H9 (cell line): ENCODE results near the gene ATP6V0A4. TPM values are rescaled to one million over a fixed set of nuclear protein-coding genes. Genes with fewer than 3 reads are reported as not detected.

Experiments
- DNase-seq: peaks from one replicate; pipeline ENCODE4 v3.0.0-alpha.2; 2017
- H2AFZ ChIP-seq: one replicate; pipeline ENCODE4 v1.6.1; 2013; ENCODE audit warnings: mild to moderate bottlenecking, low read length, control low read depth, moderate library complexity
- H2AK5ac ChIP-seq: 2 replicates; pipeline ENCODE4 v1.6.1; 2013; ENCODE audit warnings: low read length, control low read depth, mixed read lengths; ENCODE audit not compliant: insufficient read length
- H2BK120ac ChIP-seq: one replicate; pipeline ENCODE4 v1.6.1; 2013; ENCODE audit warnings: low read depth, mild to moderate bottlenecking, low read length, control low read depth, inconsistent platforms; ENCODE audit not compliant: poor library complexity, severe bottlenecking
- H2BK12ac ChIP-seq: 2 replicates; pipeline ENCODE4 v1.6.1; 2013; ENCODE audit warnings: low read length, control low read depth, mixed read lengths, low read depth; ENCODE audit not compliant: insufficient read length
- H2BK15ac ChIP-seq: 2 replicates; pipeline ENCODE4 v1.6.1; 2013; ENCODE audit warnings: low read depth, low read length, control low read depth
- H2BK20ac ChIP-seq: one replicate; pipeline ENCODE4 v1.6.1; 2013; ENCODE audit warnings: low read depth, mild to moderate bottlenecking, low read length, control low read depth, inconsistent platforms; ENCODE audit not compliant: poor library complexity, severe bottlenecking
- H2BK5ac ChIP-seq: 2 replicates; pipeline ENCODE4 v1.6.1; 2013; ENCODE audit warnings: low read length, control low read depth, mixed read lengths; ENCODE audit not compliant: insufficient read length
- H3K14ac ChIP-seq: 2 replicates; pipeline ENCODE4 v1.6.1; 2013; ENCODE audit warnings: low read length, control low read depth; ENCODE audit not compliant: insufficient read depth
- H3K18ac ChIP-seq: 2 replicates; pipeline ENCODE4 v1.6.1; 2013; ENCODE audit warnings: low read depth, mild to moderate bottlenecking, mixed read lengths, low read length, control low read depth; ENCODE audit not compliant: insufficient read length
- H3K23ac ChIP-seq: 2 replicates; pipeline ENCODE4 v1.6.1; 2013; ENCODE audit warnings: low read length, control low read depth, mixed read lengths, low read depth; ENCODE audit not compliant: insufficient read length
- H3K23me2 ChIP-seq: 2 replicates; pipeline ENCODE4 v1.6.1; 2013; ENCODE audit warnings: low read depth, mild to moderate bottlenecking, mixed read lengths, low read length, control low read depth; ENCODE audit not compliant: insufficient read length, poor library complexity, severe bottlenecking
- H3K27ac ChIP-seq: 2 replicates; pipeline ENCODE4 v1.5.1; 2013; ENCODE audit warnings: low read length, control low read depth, mixed read lengths, low read depth; ENCODE audit not compliant: insufficient read length
- H3K27me3 ChIP-seq: 2 replicates; pipeline ENCODE4 v1.6.1; 2013; ENCODE audit warnings: low read length, control low read depth, inconsistent platforms; ENCODE audit not compliant: insufficient read depth
- H3K4ac ChIP-seq: 2 replicates; pipeline ENCODE4 v1.6.1; 2013; ENCODE audit warnings: low read depth, mild to moderate bottlenecking, control low read depth, inconsistent platforms, low read length, moderate library complexity
- H3K4me1 ChIP-seq: 2 replicates; pipeline ENCODE4 v1.6.1; 2013; ENCODE audit warnings: low read length, control low read depth, inconsistent platforms; ENCODE audit not compliant: insufficient read depth
- H3K4me2 ChIP-seq: 2 replicates; pipeline ENCODE4 v1.6.1; 2013; ENCODE audit warnings: low read length, control low read depth, mixed read lengths; ENCODE audit not compliant: insufficient read length, insufficient read depth
- H3K56ac ChIP-seq: 2 replicates; pipeline ENCODE4 v1.6.1; 2013; ENCODE audit warnings: low read depth, mild to moderate bottlenecking, mixed read lengths, low read length, control low read depth; ENCODE audit not compliant: insufficient read length
- H3K79me1 ChIP-seq: 2 replicates; pipeline ENCODE4 v1.6.1; 2013; ENCODE audit warnings: low read depth, mild to moderate bottlenecking, moderate library complexity, low read length, control low read depth, inconsistent platforms; ENCODE audit not compliant: insufficient read depth, poor library complexity, severe bottlenecking
- H3K79me2 ChIP-seq: 2 replicates; pipeline ENCODE4 v1.6.1; 2013; ENCODE audit warnings: low read length, control low read depth, inconsistent platforms; ENCODE audit not compliant: insufficient read depth
- H3K9ac ChIP-seq: 2 replicates; pipeline ENCODE4 v1.6.1; 2013; ENCODE audit warnings: low read length, control low read depth, mixed read lengths; ENCODE audit not compliant: insufficient read length; ENCODE audit errors: extremely low read depth
- H3K9me3 ChIP-seq: one replicate; pipeline ENCODE4 v1.6.1; 2013; ENCODE audit warnings: low read depth, low read length, inconsistent platforms; ENCODE audit not compliant: control insufficient read depth
- H3T11ph ChIP-seq: one replicate; pipeline ENCODE4 v1.6.1; 2013; ENCODE audit warnings: mild to moderate bottlenecking, low read length, control low read depth, inconsistent platforms
- H4K20me1 ChIP-seq: one replicate; pipeline ENCODE4 v1.6.1; 2013; ENCODE audit not compliant: control insufficient read depth, insufficient read length, insufficient read depth
- H4K5ac ChIP-seq: 2 replicates; pipeline ENCODE4 v1.6.1; 2013; ENCODE audit warnings: low read depth, mild to moderate bottlenecking, mixed read lengths, low read length, control low read depth; ENCODE audit not compliant: insufficient read length
- H4K8ac ChIP-seq: replicated peaks from 2 replicates; pipeline ENCODE4 v1.6.1; 2013; ENCODE audit warnings: low read length, control low read depth, mixed read lengths, low read depth; ENCODE audit not compliant: insufficient read length
- H4K91ac ChIP-seq: 2 replicates; pipeline ENCODE4 v1.6.1; 2013; ENCODE audit warnings: low read depth, mild to moderate bottlenecking, moderate library complexity, mixed read lengths, low read length, control low read depth; ENCODE audit not compliant: insufficient read length
- H3K27ac Mint-ChIP-seq, 3 experiments: 2 replicates in 2 of 3; 3 replicates in 1 of 3; pipeline ENCODE4 v1.8.0; 2020 to 2021; ENCODE audit warnings: mixed read lengths in 3 of 3, mild to moderate bottlenecking in 1 of 3, moderate library complexity in 1 of 3
- H3K27me3 Mint-ChIP-seq: 2 replicates; pipeline ENCODE4 v1.8.0; 2021; ENCODE audit warnings: low read depth, mild to moderate bottlenecking, moderate library complexity, mixed read lengths
- H3K36me3 Mint-ChIP-seq, 3 experiments: 2 replicates in 2 of 3; 3 replicates in 1 of 3; pipeline ENCODE4 v1.8.0; 2020 to 2021; ENCODE audit warnings: low read depth in 3 of 3, mixed read lengths in 3 of 3; ENCODE audit not compliant: insufficient read depth in 1 of 3
- H3K4me1 Mint-ChIP-seq, 2 experiments: 2 replicates each; pipeline ENCODE4 v1.8.0; 2020; ENCODE audit warnings: mixed read lengths in 2 of 2
- H3K4me3 Mint-ChIP-seq, 2 experiments: 2 replicates in 1 of 2; 3 replicates in 1 of 2; pipeline ENCODE4 v1.8.0; 2020 to 2021; ENCODE audit warnings: mild to moderate bottlenecking in 2 of 2, mixed read lengths in 2 of 2, moderate library complexity in 1 of 2
- H3K9me3 Mint-ChIP-seq, 2 experiments: 2 replicates in 1 of 2; 3 replicates in 1 of 2; pipeline ENCODE4 v1.8.0; 2020; ENCODE audit warnings: mild to moderate bottlenecking in 2 of 2, mixed read lengths in 2 of 2, moderate library complexity in 1 of 2
- WGBS: extraction: QIAGEN DNeasy Blood & Tissue Kit; methylation state at CpG from one replicate; pipeline ENCODE4 v1.1.7; 2013; ENCODE audit warnings: missing lambda C conversion rate, low lambda C conversion rate, mixed read lengths; ENCODE audit not compliant: insufficient read length; ENCODE audit errors: extremely low coverage; 5-methylcytosine and 5-hydroxymethylcytosine counted together
- total RNA-seq: library from RNA; stranded (reverse); gene quantifications from 2 replicates; pipeline ENCODE4 v1.2.1, GENCODE V29; 2021
- TF ChIP-seq, protein P1 (sequence below): fragments of 200-600 bp; sonication (generic); conservative IDR thresholded peaks from 3 replicates; pipeline ENCODE4 v1.8.0; 2021; ENCODE audit warnings: antibody characterized with exemption, mild to moderate bottlenecking

ATP6V0A4 gene
- total RNA-seq, 1 experiment from 2014 or later, result 0.79 TPM

DNA sequence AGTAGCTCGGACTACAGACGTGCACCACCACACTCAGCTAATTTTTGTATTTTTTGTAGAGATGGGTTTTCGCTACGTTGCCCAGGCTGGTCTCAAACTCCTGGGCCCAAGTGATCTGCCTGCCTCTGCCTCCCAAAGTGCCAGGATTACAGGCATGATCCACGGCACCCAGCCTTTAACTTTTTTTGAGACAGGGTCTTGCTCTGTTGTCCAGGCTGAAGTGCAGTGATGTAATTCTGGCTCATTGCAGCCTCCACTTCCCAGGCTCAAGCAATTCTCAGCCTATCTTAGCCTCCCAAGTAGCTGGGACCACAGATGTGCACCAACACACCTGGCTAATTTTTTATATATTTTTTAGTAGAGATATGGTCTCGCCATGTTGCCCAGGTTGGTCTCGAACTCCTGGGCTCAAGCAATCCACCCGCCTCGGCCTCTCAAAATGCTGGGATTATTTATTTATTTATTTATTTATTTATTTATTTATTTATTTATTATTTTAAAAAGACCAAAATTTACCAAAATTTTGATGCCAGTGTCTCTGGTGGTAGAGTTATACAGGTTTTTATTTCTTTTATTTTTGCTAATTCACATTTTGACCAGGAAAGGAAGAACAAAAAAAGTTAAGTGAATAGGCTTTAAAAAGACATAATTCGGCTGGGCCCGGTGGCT is 25.0 kb upstream of the ATP6V0A4 start:
- Histone ChIP-seq H3K9me3 (no peaks in the 10 kb centered on the region), H3K4me2 (no peak overlapping the region), H2BK5ac (no peak overlapping the region), H3K4me1 (peaks cover 4% of the 10 kb centered on the region), H2BK15ac (no peak overlapping the region), H4K91ac (no peak overlapping the region), H4K20me1 (no peaks in the 10 kb centered on the region), H2BK12ac (no peak overlapping the region), H3K79me1 (no peaks in the 10 kb centered on the region), H3K9ac (no peak overlapping the region), H3K79me2 (no peaks in the 10 kb centered on the region), H2BK20ac (no peak overlapping the region), H4K5ac (no peak overlapping the region), H3K23ac (no peak overlapping the region), H3K23me2 (no peaks in the 10 kb centered on the region), H3T11ph (no peak overlapping the region), H2AFZ (no peak overlapping the region), H3K4ac (no peak overlapping the region), H2BK120ac (no peak overlapping the region), H2AK5ac (no peak overlapping the region), H3K18ac (no peak overlapping the region), H3K56ac (no peak overlapping the region), H3K27ac (no peak overlapping the region), H3K14ac (no peak overlapping the region), H3K27me3 (no peaks in the 10 kb centered on the region), H4K8ac (no peak overlapping the region)
- TF ChIP-seq, protein P1, sequence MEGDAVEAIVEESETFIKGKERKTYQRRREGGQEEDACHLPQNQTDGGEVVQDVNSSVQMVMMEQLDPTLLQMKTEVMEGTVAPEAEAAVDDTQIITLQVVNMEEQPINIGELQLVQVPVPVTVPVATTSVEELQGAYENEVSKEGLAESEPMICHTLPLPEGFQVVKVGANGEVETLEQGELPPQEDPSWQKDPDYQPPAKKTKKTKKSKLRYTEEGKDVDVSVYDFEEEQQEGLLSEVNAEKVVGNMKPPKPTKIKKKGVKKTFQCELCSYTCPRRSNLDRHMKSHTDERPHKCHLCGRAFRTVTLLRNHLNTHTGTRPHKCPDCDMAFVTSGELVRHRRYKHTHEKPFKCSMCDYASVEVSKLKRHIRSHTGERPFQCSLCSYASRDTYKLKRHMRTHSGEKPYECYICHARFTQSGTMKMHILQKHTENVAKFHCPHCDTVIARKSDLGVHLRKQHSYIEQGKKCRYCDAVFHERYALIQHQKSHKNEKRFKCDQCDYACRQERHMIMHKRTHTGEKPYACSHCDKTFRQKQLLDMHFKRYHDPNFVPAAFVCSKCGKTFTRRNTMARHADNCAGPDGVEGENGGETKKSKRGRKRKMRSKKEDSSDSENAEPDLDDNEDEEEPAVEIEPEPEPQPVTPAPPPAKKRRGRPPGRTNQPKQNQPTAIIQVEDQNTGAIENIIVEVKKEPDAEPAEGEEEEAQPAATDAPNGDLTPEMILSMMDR, result no peak
- peaks cover 0 to 3% of the 10 kb centered on the region in 2 experiments; a peak in 2 of 5 replicates for H3K9me3 Mint-ChIP-seq
- no peaks in the 10 kb centered on the region; a peak in 2 of 7 replicates for H3K36me3 Mint-ChIP-seq
- DNase-seq, result no peak
- no peaks in the 10 kb centered on the region for H3K27me3 Mint-ChIP-seq
- H3K4me3 Mint-ChIP-seq, result no peak overlapping the region
- WGBS, result no CpG with 5 or more reads among the region's 11 CpGs
- H3K27ac Mint-ChIP-seq, result no peak overlapping the region
- peaks cover 0 to 7% of the 10 kb centered on the region in 2 experiments; a peak in 3 of 4 replicates for H3K4me1 Mint-ChIP-seq
